Rectal smooth muscle tissue (tissue), 1 donor: ENCODE data around the gene KAZN.

Experiments
- H3K27ac ChIP-seq: one replicate; pipeline ENCODE4 v1.7.0; 2013; ENCODE audit warnings: low read depth, low read length, inconsistent platforms
- H3K27me3 ChIP-seq: one replicate; pipeline ENCODE4 v1.7.0; 2013; ENCODE audit warnings: low read length; ENCODE audit not compliant: control insufficient read depth, insufficient read depth
- H3K36me3 ChIP-seq: one replicate; pipeline ENCODE4 v1.7.0; 2013; ENCODE audit warnings: low read length; ENCODE audit not compliant: control insufficient read depth, insufficient read depth
- H3K4me1 ChIP-seq: one replicate; pipeline ENCODE4 v1.7.0; 2013; ENCODE audit warnings: low read length; ENCODE audit not compliant: control insufficient read depth, insufficient read depth
- H3K4me3 ChIP-seq: one replicate; pipeline ENCODE4 v1.7.0; 2013; ENCODE audit warnings: low read length
- H3K9ac ChIP-seq: one replicate; pipeline ENCODE4 v1.7.0; 2013; ENCODE audit warnings: low read length

Gene KAZN

DNA sequence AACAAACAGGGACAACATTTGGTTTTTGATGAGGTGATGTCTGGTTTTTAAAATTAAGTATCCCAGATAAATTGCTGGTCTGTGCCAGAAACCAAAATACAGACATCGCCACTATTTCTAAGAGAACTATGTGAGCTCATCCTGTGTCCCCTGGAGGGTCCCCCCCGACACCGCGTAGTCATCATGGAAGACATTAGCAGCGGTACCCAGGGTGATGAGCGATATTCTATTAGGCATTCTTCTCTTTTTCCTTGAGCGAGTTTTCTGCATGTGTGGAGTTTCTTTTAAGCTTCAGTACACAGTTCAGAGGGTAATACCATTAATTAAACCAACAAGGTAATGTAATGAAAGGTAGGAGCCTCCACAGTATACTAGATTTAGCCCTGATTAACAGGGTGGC lies 26.5 kb downstream of the KAZN start:
- Histone ChIP-seq H3K9ac (no peak overlapping the region), H3K4me3 (no peak overlapping the region), H3K27ac (no peak overlapping the region)

DNA sequence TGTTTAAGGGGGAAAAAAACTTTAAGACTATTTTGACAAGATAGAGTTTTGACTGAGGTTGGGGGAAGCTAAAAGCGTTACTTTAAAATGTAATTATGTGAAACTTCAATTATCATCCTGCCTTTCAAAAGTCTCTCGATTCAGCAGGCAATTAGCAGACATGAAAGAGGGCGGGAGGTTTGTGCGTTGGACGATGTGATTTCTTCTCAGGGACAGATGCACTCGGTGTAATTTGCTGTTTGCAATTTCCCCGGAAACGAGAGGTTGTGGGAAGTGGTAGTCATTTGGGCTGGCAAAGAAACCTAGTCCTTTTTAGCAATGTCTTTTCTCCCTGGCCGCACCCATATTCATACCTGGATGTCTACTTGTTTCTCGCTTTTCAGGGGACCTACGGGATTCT lies 27.1 kb downstream of the KAZN start:
- Histone ChIP-seq H3K27me3 (no peaks in the 10 kb centered on the region), H3K4me1 (no peaks in the 10 kb centered on the region), H3K9ac (no peak overlapping the region), H3K36me3 (no peaks in the 10 kb centered on the region), H3K27ac (no peak overlapping the region), H3K4me3 (no peak overlapping the region)

More for the DNA sequence above, 26.5 kb downstream of the KAZN start:
- H3K36me3 ChIP-seq: no peaks in the 10 kb centered on the region
- no peaks in the 10 kb centered on the region for H3K4me1 ChIP-seq
- H3K27me3 ChIP-seq: no peaks in the 10 kb centered on the region

DNA sequence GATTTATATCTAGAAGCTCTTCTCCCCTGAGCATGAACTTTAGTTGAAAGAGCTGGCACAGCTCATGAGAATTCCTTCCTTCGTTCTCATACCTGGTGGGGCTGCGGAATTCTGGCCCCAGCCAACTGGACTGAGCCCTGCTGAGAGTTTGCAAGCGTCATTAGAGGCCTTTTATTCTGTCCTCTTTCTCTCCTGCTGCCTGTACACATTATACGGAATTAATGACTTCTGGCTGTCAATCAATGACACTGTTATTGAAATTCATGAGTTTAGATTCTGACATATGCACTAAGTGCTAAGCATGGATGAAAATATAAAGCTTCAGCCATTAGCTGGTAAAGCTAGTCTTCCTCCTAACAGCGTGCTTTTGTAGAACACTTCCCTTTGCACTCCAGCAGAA lies 27.5 kb downstream of the KAZN start:
- Histone ChIP-seq H3K36me3 (no peaks in the 10 kb centered on the region), H3K9ac (no peak overlapping the region), H3K4me3 (no peak overlapping the region), H3K4me1 (no peaks in the 10 kb centered on the region), H3K27ac (no peak overlapping the region), H3K27me3 (no peaks in the 10 kb centered on the region)

DNA sequence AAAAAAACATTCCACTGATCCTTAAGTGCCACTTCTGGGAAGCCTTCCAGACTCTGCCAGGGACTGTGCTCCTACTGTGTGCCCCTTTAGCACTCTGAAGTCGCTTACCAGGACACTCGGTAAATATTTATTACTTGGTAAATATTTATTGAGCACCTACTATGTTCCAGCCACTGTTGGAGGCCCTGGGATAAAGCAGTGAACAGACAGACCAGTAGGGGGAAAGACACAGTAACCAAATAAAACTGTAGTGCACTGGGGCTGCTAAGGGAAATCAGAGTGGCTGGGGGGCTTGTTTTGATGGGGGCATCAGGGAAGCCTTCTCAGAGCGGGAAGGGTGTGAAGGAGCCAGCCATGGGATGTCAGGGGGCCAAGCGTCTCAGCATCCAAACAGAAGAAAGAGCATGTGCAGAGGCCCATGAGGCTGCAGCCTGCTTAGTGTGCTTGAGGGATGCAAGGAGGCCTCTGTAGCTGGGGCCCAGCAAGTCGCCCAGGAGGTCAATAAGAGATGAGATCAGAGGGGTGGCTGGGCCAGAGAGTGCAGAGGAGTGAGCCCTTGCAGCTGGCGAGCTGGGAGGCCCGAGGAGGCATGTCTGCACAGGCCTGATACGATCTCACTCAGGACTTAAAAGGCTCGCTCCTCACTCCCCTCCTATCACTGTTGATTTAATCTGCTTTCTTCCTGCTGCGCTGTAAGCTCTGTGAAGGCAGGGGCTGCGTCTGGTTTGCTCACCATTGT lies 28.6 kb downstream of the KAZN start:
- no peaks in the 10 kb centered on the region for H3K4me1 ChIP-seq
- no peak overlapping the region for H3K9ac ChIP-seq
- no peak overlapping the region for H3K4me3 ChIP-seq
- H3K27me3 ChIP-seq: no peaks in the 10 kb centered on the region
- H3K36me3 ChIP-seq: no peaks in the 10 kb centered on the region
- H3K27ac ChIP-seq: no peak overlapping the region

GRCh38 chr1:14627608-14628489 lies 29.4 kb downstream of the KAZN start:
- no peaks in the 10 kb centered on the region for H3K4me1 ChIP-seq
- no peaks in the 10 kb centered on the region for H3K27me3 ChIP-seq
- no peaks in the 10 kb centered on the region for H3K36me3 ChIP-seq
- no peak overlapping the region for H3K27ac ChIP-seq
- H3K4me3 ChIP-seq: no peak overlapping the region
- no peak overlapping the region for H3K9ac ChIP-seq

GRCh38 chr1:14629363-14630014 lies 31.0 kb downstream of the KAZN start:
- no peak overlapping the region for H3K9ac ChIP-seq
- H3K4me1 ChIP-seq: no peaks in the 10 kb centered on the region
- no peak overlapping the region for H3K27ac ChIP-seq
- H3K4me3 ChIP-seq: no peak overlapping the region
- no peaks in the 10 kb centered on the region for H3K27me3 ChIP-seq
- H3K36me3 ChIP-seq: no peaks in the 10 kb centered on the region

- Histone ChIP-seq H3K4me3 (no peak overlapping the region), H3K27ac (no peak overlapping the region), H3K9ac (no peak overlapping the region), H3K4me1 (no peaks in the 10 kb centered on the region), H3K36me3 (no peaks in the 10 kb centered on the region), H3K27me3 (no peaks in the 10 kb centered on the region)
Observed at GRCh38 chr1:14630986-14631385, 32.5 kb downstream of the KAZN start.

DNA sequence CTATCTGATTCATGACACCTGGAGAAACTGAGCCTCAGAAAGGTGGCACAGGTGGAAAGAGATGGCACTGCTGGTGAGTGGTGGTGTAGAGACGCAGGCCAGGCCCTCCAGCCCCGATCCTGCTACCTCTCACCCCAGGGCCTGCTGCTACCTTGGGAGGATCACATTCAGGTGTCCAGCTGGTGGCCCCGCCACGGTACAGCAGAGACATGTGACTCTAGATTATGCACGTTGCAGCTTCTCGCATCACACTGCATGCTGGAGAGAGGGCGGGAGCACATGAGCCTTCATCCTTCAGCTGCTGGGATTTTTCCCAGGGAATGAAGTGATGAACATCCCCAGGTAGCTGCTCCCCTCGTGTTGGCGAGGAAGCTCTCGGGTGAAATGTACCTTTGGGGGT lies 32.9 kb downstream of the KAZN start:
- Histone ChIP-seq H3K4me3 (no peak overlapping the region), H3K36me3 (no peaks in the 10 kb centered on the region), H3K9ac (no peak overlapping the region), H3K27ac (no peak overlapping the region), H3K27me3 (no peaks in the 10 kb centered on the region), H3K4me1 (no peaks in the 10 kb centered on the region)

GRCh38 chr1:14634486-14634885 lies 36.0 kb downstream of the KAZN start:
- Histone ChIP-seq H3K9ac (no peak overlapping the region), H3K36me3 (no peaks in the 10 kb centered on the region), H3K27ac (no peak overlapping the region), H3K4me1 (no peaks in the 10 kb centered on the region), H3K4me3 (no peak overlapping the region), H3K27me3 (no peaks in the 10 kb centered on the region)

DNA sequence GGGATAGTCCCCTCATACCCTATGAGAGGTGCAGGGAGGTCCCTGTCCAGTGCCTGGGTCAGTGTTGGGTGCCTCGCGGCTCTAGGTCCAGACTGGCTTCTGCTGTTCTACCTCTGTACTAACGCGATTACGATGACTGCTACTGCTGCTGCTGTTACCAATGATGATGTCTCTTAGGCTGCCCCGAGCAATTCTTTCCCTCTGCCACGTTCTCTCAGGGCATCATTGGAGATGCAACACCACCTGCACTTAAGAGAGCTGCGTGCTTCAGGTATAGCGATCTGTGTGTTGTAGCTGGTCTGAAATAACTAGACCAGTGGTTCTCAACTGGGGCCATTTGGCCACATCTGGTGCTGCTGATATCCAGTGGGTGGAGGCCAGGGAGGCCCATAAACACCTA lies 36.9 kb downstream of the KAZN start:
- H3K36me3 ChIP-seq: no peaks in the 10 kb centered on the region
- no peaks in the 10 kb centered on the region for H3K4me1 ChIP-seq
- no peaks in the 10 kb centered on the region for H3K27me3 ChIP-seq
- no peak overlapping the region for H3K27ac ChIP-seq
- no peak overlapping the region for H3K4me3 ChIP-seq
- no peak overlapping the region for H3K9ac ChIP-seq

GRCh38 chr1:14636897-14637632 lies 38.6 kb downstream of the KAZN start:
- H3K36me3 ChIP-seq: no peaks in the 10 kb centered on the region
- H3K4me3 ChIP-seq: no peak overlapping the region
- H3K27me3 ChIP-seq: no peaks in the 10 kb centered on the region
- no peaks in the 10 kb centered on the region for H3K4me1 ChIP-seq
- H3K9ac ChIP-seq: no peak overlapping the region
- no peak overlapping the region for H3K27ac ChIP-seq
